ENCODE data around the gene C9orf152.
"Not testable (repeated sequence)": the region's sequence is repeated elsewhere in the genome, so short reads cannot be mapped to it uniquely, and the experiment has no call there.

Gene C9orf152, protein sequence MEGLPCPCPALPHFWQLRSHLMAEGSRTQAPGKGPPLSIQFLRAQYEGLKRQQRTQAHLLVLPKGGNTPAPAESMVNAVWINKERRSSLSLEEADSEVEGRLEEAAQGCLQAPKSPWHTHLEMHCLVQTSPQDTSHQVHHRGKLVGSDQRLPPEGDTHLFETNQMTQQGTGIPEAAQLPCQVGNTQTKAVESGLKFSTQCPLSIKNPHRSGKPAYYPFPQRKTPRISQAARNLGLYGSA

DNA sequence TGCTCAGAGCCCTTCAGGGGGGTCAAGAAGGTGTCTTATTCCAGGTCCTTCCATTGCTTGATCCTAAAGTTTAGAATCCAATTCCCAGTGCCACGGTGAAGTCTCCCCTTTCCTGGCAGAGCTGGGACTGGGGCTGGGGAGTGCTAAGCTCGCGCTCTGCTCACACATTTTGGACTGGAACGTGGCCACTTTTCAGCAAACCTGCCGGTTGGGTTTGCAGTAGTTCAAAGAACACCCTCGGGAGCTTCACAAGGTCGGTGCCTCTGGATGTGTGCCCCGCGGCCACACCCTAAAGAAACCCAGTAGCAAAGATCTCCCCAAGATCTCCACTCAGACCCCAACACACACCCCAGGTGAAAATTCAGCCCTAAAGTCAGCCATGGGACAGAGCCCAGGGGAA, at the start of gene C9orf152:
Gene C9orf152 (minus strand): TSS at position 129 of the 400 bp plus-strand sequence. CDS start 580 bp downstream, outside the sequence.
- no peak for DNase-seq (ENCODE audit: low spot score)

DNA sequence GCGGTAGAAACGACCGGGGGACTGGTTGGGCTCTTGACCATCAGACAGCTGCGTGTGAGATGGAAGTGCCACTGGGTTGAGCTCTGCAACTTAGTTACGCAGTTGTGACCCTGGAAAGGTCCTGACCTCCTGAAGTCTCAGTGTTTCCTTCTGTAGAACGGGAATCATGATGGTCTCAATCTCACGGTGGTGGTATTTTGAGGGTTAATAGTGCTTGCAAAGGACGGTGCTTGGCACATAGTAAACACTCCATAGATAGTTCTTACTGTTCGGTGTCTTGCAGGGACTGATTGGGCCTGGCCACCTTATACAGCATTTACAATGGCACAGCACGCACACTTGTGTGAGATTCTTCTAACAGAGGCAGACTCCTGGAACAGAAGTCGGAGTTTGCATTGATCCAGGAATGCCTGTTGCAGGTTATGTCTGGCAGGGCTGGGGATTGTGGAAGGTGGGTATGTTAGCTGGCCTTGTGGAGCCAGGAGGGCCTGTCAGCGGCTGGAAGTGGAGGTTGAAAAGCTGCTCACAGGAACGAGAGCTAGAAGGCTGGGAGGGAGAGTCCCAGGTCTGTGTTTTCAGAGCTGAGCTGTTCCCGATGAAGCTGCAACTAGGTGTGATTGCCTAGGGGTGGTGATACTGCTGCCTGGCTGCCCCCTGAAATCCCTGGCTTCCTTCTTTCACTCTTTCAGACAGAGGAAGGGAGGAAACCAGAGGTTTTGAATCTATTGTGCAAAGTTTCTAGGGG, 49.3 kb upstream of the C9orf152 start:
- DNase-seq (ENCODE audit: low spot score), result no peak

GRCh38 chr9:110256380-110257096, 48.6 kb upstream of the C9orf152 start, which contains the start of gene TXN:
Gene TXN, minus strand, starts transcription at chr9:110256507. Its CDS starts 72 bp downstream, at chr9:110256435.
- peak; percentile 87 for DNase-seq (ENCODE audit: low spot score)

- DNase-seq (ENCODE audit: low spot score), result peak; percentile 60
These were observed 47.8 kb upstream of the C9orf152 start for GRCh38 chr9:110255463-110256379.

GRCh38 chr9:110255034-110255462, 47.1 kb upstream of the C9orf152 start:
- no peak for DNase-seq (ENCODE audit: low spot score)

- no peak for DNase-seq (ENCODE audit: low spot score)
These were observed 46.5 kb upstream of the C9orf152 start for GRCh38 chr9:110254500-110254899.

- DNase-seq (ENCODE audit: low spot score), result no peak
These were observed 44.7 kb upstream of the C9orf152 start for GRCh38 chr9:110252509-110253139.

DNA sequence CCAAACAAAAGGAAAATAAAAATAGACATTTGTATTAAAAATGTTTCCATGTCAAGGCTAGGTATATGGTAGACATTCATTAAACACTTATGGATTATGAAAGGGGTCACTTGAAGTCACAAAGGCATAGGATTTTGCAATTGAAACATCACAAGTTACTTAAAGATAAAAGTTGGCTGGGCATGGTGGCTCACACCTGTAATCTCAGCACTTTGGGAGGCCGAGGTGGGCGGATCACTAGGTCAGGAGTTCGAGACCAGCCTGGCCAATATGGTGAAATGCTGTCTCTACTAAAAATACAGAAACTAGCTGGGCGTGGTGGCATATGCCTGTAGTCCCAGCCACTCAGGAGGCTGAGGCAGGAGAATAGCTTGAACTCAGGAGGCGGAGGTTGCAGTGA, 43.8 kb upstream of the C9orf152 start:
- not testable (repeated sequence) for DNase-seq (ENCODE audit: low spot score)

DNA sequence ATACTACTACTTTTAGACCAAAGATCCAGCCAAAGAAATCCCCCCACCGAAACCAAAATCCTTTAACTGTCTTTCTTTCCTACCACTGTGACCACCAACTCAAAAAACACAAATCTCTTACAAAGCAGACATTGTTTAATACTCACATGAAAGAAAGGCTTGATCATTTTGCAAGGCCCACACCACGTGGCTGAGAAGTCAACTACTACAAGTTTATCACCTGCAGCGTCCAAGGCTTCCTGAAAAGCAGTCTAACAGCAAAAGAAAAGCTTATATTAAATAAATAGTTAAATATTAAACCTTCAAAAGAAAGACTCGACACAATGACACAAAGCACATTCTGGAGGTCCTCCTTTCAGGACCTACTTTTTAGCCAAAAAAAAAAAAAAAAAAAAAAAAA, 43.3 kb upstream of the C9orf152 start:
- no peak for DNase-seq (ENCODE audit: low spot score)

GRCh38 chr9:110249603-110250002, 41.6 kb upstream of the C9orf152 start:
- no peak for DNase-seq (ENCODE audit: low spot score)

DNA sequence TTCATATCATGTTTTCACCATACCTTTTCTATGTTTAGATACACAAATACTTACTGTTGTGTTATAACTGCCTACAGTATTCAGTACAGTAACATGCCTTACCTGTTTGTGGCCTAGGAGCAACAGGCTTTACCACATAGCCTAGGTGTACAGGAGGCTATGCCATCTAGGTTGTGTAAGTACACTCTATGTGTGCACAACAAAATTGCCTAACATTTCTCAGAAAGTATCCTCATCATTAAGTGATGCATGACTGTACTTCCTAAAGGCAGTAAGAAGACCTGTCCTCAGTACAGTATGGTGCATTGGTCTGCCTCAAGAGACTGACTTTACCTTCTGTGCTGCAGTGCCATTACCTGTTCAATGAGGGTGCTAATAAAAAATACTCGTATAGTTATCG, 40.4 kb upstream of the C9orf152 start:
- no peak for DNase-seq (ENCODE audit: low spot score)

- no peak for DNase-seq (ENCODE audit: low spot score)
These were observed 38.3 kb upstream of the C9orf152 start for GRCh38 chr9:110246214-110246613.

DNA sequence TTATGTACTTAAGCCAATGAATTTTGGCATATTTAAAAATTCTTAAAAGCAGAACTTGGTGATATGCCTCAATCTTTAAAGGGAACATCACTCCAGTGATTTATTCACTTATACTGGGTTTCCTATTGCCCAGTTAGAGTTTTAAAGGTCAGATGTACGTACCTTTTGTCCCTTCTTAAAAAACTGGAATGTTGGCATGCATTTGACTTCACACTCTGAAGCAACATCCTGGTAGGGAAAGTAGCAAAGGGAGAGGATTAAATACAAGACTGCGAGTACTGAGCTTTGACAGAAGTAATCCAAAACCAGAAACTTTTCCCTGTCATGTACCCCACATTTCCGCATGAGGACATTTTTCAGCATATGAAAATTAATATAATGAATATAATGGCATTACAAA, 36.7 kb upstream of the C9orf152 start:
- DNase-seq (ENCODE audit: low spot score), result no peak

- no peak for DNase-seq (ENCODE audit: low spot score)
These were observed 33.9 kb upstream of the C9orf152 start for GRCh38 chr9:110241858-110242321.

- DNase-seq (ENCODE audit: low spot score), result no peak
These were observed 33.4 kb upstream of the C9orf152 start for GRCh38 chr9:110241260-110241857.

DNA sequence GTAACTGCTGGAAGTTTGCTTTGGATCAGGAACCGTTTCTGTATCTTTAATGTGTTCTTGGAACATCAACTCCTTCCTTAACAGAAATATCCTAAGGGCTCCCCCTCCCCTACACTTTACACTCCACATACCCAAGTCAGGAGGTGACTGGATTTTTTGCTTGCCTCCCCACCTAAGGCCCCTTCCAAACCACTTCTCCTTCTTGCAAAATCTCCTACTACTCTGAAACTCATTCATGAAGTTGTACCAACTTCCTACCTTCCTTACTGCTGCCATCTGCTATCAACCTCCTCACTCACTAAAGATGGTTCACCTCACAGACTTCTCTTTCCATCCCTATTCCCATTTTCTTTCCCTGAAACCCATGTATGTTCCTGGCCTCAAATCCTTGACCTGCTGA, 32.2 kb upstream of the C9orf152 start:
- DNase-seq (ENCODE audit: low spot score), result no peak

GRCh38 chr9:110228321-110228720, 20.4 kb upstream of the C9orf152 start:
- no peak for DNase-seq (ENCODE audit: low spot score)

DNA sequence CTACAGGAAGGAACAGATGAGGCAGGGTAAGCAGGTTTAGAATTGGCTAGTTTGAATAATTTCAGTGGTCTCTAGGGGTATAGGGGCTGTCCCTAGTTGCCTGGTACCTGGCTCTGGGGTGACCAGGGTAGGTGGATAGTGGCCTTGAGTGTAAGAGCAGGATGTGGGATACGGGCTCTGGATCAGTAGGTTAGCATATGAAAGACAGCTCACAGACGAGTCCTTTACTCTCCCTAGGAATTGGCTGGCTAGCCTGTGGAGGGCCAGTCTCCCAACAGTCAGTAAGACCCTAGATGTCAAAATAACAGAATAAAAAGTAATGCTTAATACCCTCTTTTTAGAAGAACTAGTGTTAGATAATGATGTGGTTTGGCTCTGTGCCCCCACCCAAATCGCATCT, 16.6 kb upstream of the C9orf152 start:
- no peak for DNase-seq (ENCODE audit: low spot score)

DNA sequence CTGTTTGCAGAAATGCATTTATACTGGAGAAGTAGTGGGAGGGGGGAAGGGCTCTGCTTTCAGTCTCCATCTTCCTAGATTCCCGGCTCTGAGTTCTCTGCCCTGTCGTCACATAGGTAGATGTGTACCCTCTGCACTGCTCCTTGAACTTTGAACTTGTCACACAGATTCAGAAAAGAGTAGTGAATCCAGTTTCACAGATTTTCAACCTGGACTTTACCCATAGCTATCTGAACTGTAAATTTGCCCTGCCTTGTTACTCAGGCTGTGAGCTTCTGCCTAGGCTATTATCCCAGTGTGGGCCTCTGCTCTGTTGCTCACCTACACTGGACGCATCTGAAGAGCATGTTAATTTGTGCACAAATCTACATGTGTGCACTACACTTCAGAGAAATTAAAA, 12.8 kb upstream of the C9orf152 start:
- no peak for DNase-seq (ENCODE audit: low spot score)

DNA sequence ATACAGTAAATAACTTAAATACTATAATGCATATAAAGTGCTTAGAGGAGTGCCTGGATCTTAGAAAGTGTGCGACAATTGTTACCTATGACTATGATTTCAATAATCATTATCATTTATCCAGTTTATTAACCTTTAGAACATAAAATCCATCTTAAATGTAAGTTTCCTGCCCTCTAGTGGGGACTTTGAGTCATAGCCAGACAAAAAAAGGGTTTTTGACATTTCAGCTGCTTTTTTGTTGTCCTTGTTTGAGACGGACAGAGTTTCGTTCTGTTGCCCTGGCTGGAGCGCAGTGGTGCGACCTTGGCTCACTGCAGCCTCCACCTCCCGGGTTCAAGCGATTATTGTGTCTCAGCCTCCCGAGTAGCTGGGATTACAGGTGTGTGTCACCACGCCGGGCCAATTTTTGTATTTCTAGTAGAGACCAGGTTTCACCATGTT, 9.7 kb upstream of the C9orf152 start:
- DNase-seq (ENCODE audit: low spot score), result peak; percentile 33

Data from kidney capillary endothelial cell (primary cell).